HG03039 (cell line): ENCODE results near the gene MAT2A.
"Not testable (repeated sequence)": the region's sequence is repeated elsewhere in the genome, so short reads cannot be mapped to it uniquely, and the experiment has no call there.

Source experiments
- ATAC-seq: cut with Tn5 transposase; IDR thresholded peaks from one replicate; pipeline ENCODE4 v1.9.1; 2021; ENCODE audit warnings: mild to moderate bottlenecking, moderate library complexity; ENCODE audit not compliant: unreplicated experiment

Gene MAT2A

GRCh38 chr2:85523903-85524335, 15.0 kb upstream of the MAT2A start:
- ATAC-seq: no peak

GRCh38 chr2:85524336-85524908, 14.5 kb upstream of the MAT2A start:
- ATAC-seq: no peak

GRCh38 chr2:85525029-85525428, 13.9 kb upstream of the MAT2A start:
- no peak for ATAC-seq

GRCh38 chr2:85525567-85525966, 13.4 kb upstream of the MAT2A start:
- ATAC-seq: no peak

- ATAC-seq: no peak
Measured at GRCh38 chr2:85527787-85528186, 11.2 kb upstream of the MAT2A start.

GRCh38 chr2:85528355-85528754, 10.6 kb upstream of the MAT2A start:
- ATAC-seq: no peak

GRCh38 chr2:85529809-85530208, 9.2 kb upstream of the MAT2A start:
- no peak for ATAC-seq

GRCh38 chr2:85531589-85531988, 7.4 kb upstream of the MAT2A start:
- ATAC-seq: no peak

GRCh38 chr2:85534099-85534498, 4.9 kb upstream of the MAT2A start:
- ATAC-seq: no peak

GRCh38 chr2:85534881-85535280, 4.1 kb upstream of the MAT2A start:
- ATAC-seq: no peak

- ATAC-seq: no peak
Measured at GRCh38 chr2:85536479-85536878, 2.5 kb upstream of the MAT2A start.

- no peak for ATAC-seq
Measured at GRCh38 chr2:85537600-85538506, 1.1 kb upstream of the MAT2A start.

- peak; percentile 24 for ATAC-seq
Measured at GRCh38 chr2:85539361-85540132, 579 bp downstream of the MAT2A start.

- no peak for ATAC-seq
Measured at GRCh38 chr2:85540133-85540648, 1.2 kb downstream of the MAT2A start.

- ATAC-seq: no peak
Measured at GRCh38 chr2:85541262-85541661, 2.3 kb downstream of the MAT2A start.

- no peak for ATAC-seq
Measured at GRCh38 chr2:85541753-85542457, 2.9 kb downstream of the MAT2A start.

GRCh38 chr2:85542777-85543176, 3.8 kb downstream of the MAT2A start:
- ATAC-seq: no peak

- ATAC-seq: not testable (repeated sequence)
Measured at GRCh38 chr2:85544254-85544691, 5.3 kb downstream of the MAT2A start.

- not testable (repeated sequence) for ATAC-seq
Measured at GRCh38 chr2:85544915-85545779, 6.2 kb downstream of the MAT2A start.

- ATAC-seq: no peak
Measured at GRCh38 chr2:85545780-85546240, 6.8 kb downstream of the MAT2A start.
